Fibroblast of pulmonary artery (primary cell): ENCODE data around the gene MTHFSD.

ENCODE experiments used
- DNase-seq: peaks from one replicate; pipeline ENCODE4 v3.0.0-alpha.2; 2010; ENCODE audit warnings: low read depth
- H3K4me3 ChIP-seq: replicated peaks from 2 replicates; pipeline ENCODE4 v1.5.1; 2011; ENCODE audit warnings: low read depth, mild to moderate bottlenecking, control low read depth, low read length, moderate library complexity
- CTCF ChIP-seq: IDR thresholded peaks from 2 replicates; pipeline ENCODE4 v1.5.1; 2011; ENCODE audit warnings: mild to moderate bottlenecking, control low read depth, low read length, inconsistent platforms; ENCODE audit errors: missing control alignments

The MTHFSD gene

GRCh38 chr16:86490859-86491639 lies 64.0 kb downstream of the MTHFSD start:
- H3K4me3 ChIP-seq = no peak overlapping the region
- DNase-seq = no peak
- TF ChIP-seq CTCF = no peak

GRCh38 chr16:86485746-86486145 lies 69.3 kb downstream of the MTHFSD start:
- no peak for TF ChIP-seq CTCF
- DNase-seq = no peak
- H3K4me3 ChIP-seq = no peak overlapping the region

- H3K4me3 ChIP-seq = no peak overlapping the region
- no peak for DNase-seq
- TF ChIP-seq CTCF = no peak
Observed at GRCh38 chr16:86484240-86484639, 70.8 kb downstream of the MTHFSD start.

- TF ChIP-seq CTCF = no peak
- DNase-seq = no peak
- H3K4me3 ChIP-seq = no peak overlapping the region
Observed at GRCh38 chr16:86481607-86482006, 73.4 kb downstream of the MTHFSD start.

- H3K4me3 ChIP-seq = no peak overlapping the region
- TF ChIP-seq CTCF = no peak
- DNase-seq = no peak
Observed at GRCh38 chr16:86480444-86480843, 74.6 kb downstream of the MTHFSD start.
